Activated naive CD4-positive, alpha-beta T cell treated with anti-CD3 and anti-CD28 coated beads, Interleukin-2, amount 50 U/mL, for 72 hours (primary cell): Measurements from ENCODE around the gene PGF. TPM values are rescaled to one million over a fixed set of nuclear protein-coding genes. Genes with fewer than 3 reads are reported as not detected.

Source experiments
- ATAC-seq, 2 donors: fragments of 150-1000 bp; cut with Tn5 transposase; 2 replicates each; pipeline ENCODE4 v1.10.0; 2021; ENCODE audit warnings: mild to moderate bottlenecking in 2 of 2, moderate library complexity in 2 of 2
- DNase-seq, 2 donors: peaks; one replicate each; pipeline ENCODE4 v3.0.0; 2021 to 2022; ENCODE audit warnings: low spot score in 2 of 2
- H3K27ac Mint-ChIP-seq, 2 donors: one replicate each; pipeline ENCODE4 v1.8.0; 2022; ENCODE audit warnings: mild to moderate bottlenecking in 2 of 2, mixed read lengths in 2 of 2
- H3K36me3 Mint-ChIP-seq, 2 donors: one replicate each; pipeline ENCODE4 v1.8.0; 2022; ENCODE audit warnings: mixed read lengths in 2 of 2
- H3K9me3 Mint-ChIP-seq, 2 donors: one replicate each; pipeline ENCODE4 v1.8.0; 2022; ENCODE audit warnings: mixed read lengths in 2 of 2
- total RNA-seq, 2 donors: library from RNA; stranded (reverse); gene quantifications; one replicate each; pipeline ENCODE4 v1.2.3, GENCODE V29; 2022

Gene PGF
- total RNA-seq, 2 donors from 2014 or later = 0.46 TPM; not detected in 1

DNA sequence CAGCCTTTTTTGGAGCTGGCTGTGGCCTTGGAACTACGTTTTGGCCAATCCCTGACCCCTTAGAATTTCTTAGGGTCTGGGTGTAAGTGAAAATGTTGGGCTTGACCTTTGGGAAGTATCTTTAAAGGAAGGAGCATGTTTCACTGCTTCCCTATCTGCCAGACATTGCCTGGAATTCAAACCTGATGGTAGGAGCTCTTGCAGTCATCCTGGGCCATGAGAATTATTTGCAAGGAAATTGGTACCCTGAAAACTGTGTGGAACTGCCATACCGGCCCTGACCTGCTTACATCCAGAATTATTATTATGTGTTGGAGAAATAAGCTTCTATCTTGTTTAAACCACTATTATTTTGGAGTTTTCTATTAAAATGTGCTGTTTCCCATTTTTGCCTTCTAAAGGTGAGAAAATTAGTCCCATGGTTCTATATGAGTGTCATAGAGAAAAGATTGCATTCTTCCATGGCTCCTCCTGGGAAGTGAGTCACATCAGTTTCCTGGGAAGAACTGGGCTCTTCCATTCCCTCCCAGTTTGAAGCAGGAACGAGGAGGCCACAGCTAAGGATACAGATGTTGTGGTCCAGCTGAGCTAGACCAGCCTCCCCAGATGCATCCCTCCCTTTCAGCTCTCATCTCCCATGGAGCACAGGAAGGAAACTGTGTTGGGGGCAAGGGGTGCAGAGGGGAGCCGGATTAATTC lies 9.5 kb upstream of the PGF start:
- Mint-ChIP-seq H3K9me3 (no peaks in the 10 kb centered on the region), H3K36me3 (no peaks in the 10 kb centered on the region), H3K27ac (no peak overlapping the region)
- ATAC-seq = no peak
- DNase-seq = no peak

DNA sequence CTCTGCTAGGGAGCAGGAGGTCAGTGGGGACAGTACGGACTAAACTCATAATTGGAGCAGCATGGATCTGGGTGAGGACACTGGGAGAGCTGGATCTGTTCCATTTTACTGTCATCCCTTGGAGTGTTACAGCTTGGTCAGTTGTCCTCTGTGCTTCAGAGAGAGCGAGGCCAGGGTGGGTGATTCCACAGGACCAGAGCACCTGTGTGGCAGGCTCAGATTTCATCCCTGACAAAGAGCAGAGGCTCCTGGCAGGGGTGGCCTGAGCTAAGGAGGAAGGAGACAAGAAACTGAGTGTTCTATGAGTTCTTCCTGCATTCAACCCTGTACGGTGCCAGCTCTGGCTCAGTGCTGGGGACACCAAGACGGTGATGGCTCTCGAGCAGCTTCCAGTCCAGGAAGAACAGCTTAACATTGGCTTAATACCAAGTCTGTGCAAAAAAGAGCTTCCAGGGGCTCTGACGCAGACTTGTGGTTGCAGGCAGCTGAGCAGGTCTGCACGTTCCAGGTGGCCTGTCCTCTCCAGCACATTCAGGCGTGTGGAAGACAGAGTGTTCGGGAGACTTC lies 8.4 kb upstream of the PGF start:
- Mint-ChIP-seq H3K27ac (peak overlapping the region in 1 of 2 donors; percentile 61), H3K9me3 (no peaks in the 10 kb centered on the region), H3K36me3 (no peaks in the 10 kb centered on the region)
- DNase-seq (no peak), ATAC-seq (no peak)

DNA sequence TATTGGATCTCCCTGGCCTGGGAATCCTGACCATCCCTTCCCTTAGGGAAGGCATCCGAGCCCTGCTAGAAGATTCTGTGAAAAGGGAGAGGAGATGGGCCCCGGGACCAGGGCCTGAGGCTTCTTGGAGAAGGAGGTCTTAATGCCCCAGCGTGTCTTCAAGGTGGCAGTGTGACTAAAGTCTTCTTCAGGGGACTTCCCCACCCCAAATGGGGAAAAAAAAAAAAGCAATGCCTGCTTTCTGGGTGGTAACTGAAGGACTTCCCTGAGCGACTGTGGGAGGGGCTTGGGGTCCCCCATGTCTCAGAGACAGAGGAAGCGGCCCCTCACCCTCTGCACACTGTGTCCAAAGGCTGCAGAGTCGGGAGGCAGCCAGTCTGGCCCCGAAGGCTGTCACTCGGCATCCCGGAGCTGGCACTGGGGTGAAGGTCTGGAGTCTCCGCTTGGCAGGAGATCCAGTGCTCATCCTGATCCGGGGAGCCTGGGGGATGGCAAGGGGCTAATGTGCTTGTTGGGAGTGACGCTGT lies 7.8 kb upstream of the PGF start:
- ATAC-seq = no peak
- Mint-ChIP-seq H3K27ac (peak overlapping the region in 1 of 2 donors; percentile 61), H3K36me3 (no peaks in the 10 kb centered on the region), H3K9me3 (no peaks in the 10 kb centered on the region)
- DNase-seq = no peak

DNA sequence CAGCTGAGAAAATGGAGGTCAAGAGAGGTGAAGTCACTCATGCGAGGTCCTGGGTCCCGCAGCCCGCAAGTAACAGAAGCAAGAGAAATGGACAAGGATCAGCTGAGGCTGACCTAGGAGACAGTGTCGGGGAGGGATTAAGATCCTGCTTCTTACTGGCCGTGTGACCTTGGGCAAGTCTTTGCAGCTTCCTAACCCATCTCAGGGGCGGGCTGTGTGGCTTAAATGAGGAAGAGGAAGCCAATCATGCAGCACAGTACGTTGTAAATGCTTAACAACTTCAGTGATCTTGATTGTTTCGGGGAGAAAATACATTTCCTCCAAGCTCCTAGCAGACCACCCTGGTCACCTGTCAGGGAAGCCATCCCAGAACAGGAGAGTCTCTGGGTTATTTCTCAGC lies 7.1 kb upstream of the PGF start:
- no peaks in the 10 kb centered on the region for H3K9me3 Mint-ChIP-seq
- H3K36me3 Mint-ChIP-seq = no peaks in the 10 kb centered on the region
- no peak overlapping the region for H3K27ac Mint-ChIP-seq
- DNase-seq (no peak), ATAC-seq (no peak)

DNA sequence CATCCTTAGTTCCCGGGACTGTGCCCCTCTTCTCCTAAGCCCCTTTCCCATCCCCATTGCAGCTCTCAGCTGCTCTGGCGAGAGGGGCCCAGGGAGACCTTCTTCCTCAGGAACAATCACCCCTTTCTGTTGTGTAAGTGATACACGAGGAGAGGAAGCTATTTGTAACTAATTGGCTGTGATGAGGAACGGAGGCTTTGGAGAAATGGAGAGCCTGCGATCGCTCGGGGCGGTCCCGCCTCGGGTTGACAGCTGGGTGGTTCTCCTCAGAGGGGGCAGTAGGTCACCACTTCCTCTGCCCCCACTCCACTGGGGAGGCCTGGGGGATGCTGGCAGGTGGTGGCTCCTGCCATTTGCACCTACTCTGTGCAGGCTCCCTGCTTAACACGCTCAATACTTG lies 6.6 kb upstream of the PGF start:
- no peak for ATAC-seq
- Mint-ChIP-seq H3K9me3 (no peaks in the 10 kb centered on the region), H3K27ac (no peak overlapping the region), H3K36me3 (no peaks in the 10 kb centered on the region)
- no peak for DNase-seq

DNA sequence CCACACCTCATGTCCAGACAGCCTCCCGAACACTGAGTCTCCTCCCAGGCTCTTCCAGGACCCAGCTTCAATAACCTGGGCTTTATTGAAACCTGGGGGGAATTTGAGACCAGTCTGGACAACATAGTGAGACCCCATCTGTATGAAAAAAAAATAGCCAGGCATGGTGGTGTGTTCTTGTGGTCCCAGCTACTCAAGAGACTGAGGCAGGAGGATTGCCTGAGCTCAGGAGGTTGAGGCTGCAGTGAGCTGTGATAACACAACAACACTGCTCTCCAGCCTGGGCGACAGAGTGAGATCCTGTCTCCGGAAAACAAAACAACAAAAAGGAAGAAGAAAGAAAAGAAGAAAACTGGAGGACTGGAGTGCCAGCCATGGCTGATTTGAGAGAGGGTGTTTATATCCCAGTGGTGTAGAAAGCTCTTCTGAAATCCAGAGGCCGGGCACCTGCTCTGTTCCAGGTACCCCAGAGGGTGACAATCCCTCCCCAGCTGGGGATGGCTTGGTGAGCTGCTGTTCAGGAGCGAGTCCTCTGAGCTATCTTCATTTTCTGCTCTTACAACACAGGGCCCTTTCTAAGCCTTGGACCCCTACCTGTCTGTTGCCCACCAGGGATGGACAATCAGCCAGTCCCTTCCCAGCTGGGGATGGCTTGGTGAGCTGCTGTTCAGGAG lies 6.0 kb upstream of the PGF start:
- ATAC-seq = no peak
- Mint-ChIP-seq H3K36me3 (no peaks in the 10 kb centered on the region), H3K27ac (no peak overlapping the region), H3K9me3 (no peaks in the 10 kb centered on the region)
- DNase-seq = no peak

DNA sequence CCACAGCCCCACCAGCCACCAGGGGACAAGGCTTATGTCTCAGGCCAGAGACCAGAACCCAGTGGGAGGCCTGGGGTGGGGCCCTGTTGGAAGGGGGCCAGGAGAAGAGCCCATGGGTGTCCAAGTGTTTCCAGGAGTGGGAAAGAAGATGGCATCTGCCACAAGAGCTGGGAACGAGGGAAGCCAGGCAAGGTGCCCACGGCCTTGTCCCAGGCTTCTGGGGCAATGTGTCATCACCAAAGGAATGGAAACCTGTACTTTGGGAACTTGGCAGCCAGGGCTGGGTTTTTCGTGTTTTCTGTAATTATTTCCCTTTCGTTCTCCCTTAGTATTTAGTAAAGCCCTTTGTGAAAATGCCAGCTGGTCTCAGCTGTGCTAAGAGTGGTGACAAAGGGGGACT lies 5.3 kb upstream of the PGF start:
- no peaks in the 10 kb centered on the region for H3K36me3 Mint-ChIP-seq
- DNase-seq (no peak), ATAC-seq (no peak)
- no peaks in the 10 kb centered on the region for H3K9me3 Mint-ChIP-seq
- no peak overlapping the region for H3K27ac Mint-ChIP-seq

DNA sequence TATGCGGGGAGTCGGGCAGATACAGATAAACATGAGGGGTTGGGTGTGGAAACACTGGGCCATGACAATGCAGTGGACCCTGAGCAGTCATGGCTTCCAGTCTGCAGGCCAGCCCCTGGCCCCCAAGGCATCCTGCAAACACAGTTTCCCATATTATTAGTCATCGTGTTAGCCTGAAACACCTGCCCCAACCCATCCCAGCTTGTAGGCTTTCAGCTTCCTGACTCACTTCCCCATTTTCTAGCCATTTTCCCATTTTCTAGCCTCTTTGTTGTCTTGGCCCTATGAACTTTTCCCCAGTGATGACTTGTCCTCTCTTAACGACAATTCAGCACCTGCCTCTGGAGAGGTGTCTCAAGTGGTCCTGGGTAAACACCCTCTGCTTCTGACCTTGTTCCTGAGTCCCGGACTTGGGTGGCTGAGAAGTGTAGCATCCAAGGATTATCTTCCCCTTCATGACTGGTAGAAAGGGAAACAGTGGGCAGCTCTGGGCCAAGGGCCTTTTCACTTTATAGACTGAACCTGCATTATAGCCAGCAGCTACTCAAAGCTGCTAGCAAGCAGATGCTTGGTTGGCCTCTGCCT lies 4.3 kb upstream of the PGF start:
- DNase-seq (no peak), ATAC-seq (no peak)
- Mint-ChIP-seq H3K27ac (no peak overlapping the region), H3K9me3 (no peaks in the 10 kb centered on the region), H3K36me3 (no peaks in the 10 kb centered on the region)

DNA sequence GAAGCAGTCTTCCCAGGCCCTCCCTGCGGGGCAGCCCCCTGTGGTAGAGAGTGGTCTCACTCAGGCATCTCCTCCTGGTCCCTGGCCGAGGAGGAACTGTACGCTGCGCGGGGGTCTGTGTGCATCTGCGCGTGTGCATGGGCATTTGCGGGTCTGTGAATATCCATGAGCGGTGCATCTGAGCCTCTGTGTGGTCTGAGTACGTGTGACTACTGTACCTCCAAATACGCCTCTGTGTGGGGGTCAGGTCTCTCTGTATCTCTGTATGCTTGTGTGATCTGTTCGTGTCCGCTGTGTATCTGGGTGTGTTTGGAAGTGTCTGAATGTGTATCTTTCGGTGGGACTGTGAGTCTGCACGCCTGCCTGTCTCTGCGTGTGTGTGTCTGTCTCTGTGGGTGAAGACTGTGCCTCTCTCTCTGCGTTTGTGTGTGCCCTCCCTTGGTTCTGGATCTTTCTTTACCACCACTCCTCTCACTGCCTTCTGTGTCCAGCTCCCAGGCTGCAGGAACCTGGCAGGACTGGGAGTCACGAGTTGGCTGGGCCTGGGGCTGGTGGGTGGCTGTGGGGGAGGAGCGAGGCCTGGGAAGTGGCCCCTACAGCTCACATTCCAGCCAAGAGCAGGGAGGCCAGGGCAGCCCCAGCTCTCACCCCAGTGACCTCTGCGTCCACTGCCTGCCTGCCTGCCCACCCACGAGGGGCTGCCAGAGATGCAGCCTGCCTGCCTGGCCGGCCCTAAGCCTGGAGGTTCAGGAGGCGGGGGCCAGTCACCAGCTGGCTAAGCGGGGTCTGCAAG lies 1.1 kb upstream of the PGF start:
- H3K36me3 Mint-ChIP-seq = no peaks in the 10 kb centered on the region
- no peak for DNase-seq
- ATAC-seq = no peak
- H3K9me3 Mint-ChIP-seq = no peaks in the 10 kb centered on the region
- H3K27ac Mint-ChIP-seq = no peak overlapping the region

DNA sequence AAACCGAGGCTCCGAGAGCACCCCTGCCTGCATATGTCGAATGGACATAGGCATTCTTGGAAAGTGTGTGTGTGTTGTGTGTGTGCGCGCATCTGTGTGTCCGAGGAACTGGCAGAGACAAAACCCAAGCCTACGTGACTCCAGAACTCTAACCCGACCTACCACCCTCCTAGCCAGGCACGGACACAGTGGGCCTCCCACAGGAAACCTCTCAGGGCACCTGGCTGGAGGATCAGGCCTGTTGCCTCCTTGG lies 556 bp upstream of the PGF start:
- Mint-ChIP-seq H3K36me3 (no peaks in the 10 kb centered on the region), H3K9me3 (no peaks in the 10 kb centered on the region), H3K27ac (no peak overlapping the region)
- DNase-seq (no peak), ATAC-seq (no peak)

DNA sequence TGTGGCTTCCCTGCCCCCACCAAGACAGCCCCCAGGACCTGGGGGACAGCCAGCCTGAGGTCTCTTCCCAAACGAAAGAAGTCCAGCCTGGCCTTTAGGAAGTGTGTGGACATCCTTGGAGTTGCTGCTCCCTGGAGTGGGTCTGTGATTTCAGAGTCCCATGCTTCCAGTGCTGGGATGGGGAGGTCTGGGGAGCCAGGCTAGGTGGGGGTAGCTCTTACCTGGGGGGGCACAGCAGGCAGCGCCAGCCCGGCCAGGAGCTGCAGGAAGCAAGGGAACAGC lies 509 bp downstream of the PGF start:
- H3K9me3 Mint-ChIP-seq = no peaks in the 10 kb centered on the region
- ATAC-seq = no peak
- no peak for DNase-seq
- no peak overlapping the region for H3K27ac Mint-ChIP-seq
- H3K36me3 Mint-ChIP-seq = no peaks in the 10 kb centered on the region

DNA sequence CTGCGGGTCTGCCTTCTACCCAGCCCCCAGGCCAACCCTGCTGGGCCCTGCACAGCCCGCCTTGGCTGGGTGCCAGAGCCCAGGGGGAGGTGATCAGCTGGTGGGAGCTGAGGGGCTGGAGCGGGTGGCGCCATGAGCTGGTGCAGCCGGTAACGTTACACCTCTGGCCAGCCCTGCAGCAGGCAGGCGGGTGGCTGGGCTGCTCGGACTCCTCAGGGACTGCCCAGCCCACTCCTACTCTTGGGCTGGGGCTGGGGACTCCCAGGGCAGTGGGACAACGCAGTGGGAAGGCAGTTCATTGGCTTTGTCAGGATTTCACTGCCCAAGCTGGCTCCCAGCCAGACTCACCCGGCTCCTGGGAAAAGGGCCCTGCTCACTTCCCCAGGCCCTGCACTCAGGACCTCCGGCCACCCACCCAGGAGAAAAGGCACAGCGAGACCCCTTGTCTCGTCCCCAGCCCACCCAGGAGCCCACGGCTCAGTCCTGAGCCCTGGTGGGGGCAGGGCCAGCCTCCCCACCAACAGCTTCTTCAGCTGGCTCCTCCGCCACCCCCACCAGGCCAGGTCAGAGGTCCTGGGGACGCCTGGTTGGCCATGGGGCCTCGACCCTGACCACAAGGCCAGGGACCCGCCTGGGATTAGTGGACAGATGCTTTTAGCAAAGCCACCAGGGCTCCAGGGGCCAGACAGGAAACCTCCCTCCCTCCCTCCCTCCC lies 1.0 kb downstream of the PGF start:
- no peak for DNase-seq
- H3K27ac Mint-ChIP-seq = no peak overlapping the region
- no peaks in the 10 kb centered on the region for H3K9me3 Mint-ChIP-seq
- H3K36me3 Mint-ChIP-seq = no peaks in the 10 kb centered on the region
- no peak for ATAC-seq

DNA sequence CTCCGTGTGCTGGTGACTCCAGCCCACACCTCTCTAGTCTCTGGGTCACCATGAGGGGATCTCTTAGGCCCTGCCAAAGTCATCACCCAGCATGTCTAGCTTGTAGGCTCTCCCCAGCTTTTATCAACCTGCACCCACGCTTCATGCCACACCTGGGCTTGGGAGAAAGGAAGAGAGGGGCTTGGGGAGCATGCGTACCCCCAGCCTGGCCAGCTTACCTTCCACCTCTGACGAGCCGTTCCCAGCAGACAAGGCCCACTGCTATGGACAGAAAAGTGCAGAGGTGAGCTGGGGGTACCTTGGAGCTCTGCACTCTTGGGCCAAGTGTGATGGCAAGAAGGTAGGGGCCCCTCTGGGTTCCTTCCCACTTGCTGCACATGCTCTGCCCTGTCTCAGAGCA lies 1.7 kb downstream of the PGF start:
- no peak for DNase-seq
- no peak for ATAC-seq
- H3K36me3 Mint-ChIP-seq = no peaks in the 10 kb centered on the region
- H3K9me3 Mint-ChIP-seq = no peaks in the 10 kb centered on the region
- H3K27ac Mint-ChIP-seq = no peak overlapping the region

DNA sequence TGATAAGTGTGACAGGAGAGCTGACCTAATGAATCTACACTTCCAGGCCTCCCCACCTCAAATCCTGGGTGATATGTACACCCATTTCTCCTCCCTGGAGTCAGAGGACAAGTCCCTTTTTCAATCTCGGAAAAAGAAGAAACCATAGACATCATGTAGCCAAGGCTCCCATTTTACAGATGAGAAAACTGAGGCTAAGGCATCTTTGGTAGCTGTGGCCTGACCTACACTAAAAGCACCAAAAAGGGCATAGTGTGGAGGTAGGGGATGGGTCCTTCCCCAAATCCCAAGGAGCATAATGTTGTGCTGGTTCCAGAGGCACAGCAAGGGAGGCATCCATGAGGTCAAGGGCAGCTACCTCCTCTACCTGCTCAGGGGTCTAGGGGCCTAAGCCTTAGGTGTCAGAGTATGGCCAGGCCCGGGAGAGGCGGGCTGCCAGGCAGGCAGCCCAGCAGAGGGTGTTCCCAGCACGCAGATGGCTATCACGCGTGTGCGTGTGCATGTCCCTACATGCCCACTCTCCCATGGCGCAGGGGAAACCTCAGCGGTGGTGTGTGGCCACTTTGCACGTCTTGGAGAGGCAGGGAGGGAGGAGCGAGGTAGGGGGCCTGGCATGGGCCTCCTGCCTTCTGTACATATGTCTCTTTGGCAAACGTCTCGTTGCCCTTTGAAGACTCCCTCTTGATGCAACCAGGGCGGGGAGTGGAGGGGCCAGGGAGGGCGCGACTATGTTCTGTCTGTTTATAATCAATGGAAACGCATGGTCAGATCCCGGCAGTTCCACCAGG lies 2.5 kb downstream of the PGF start:
- ATAC-seq (no peak), DNase-seq (no peak)
- Mint-ChIP-seq H3K27ac (no peak overlapping the region), H3K9me3 (no peaks in the 10 kb centered on the region), H3K36me3 (no peaks in the 10 kb centered on the region)

DNA sequence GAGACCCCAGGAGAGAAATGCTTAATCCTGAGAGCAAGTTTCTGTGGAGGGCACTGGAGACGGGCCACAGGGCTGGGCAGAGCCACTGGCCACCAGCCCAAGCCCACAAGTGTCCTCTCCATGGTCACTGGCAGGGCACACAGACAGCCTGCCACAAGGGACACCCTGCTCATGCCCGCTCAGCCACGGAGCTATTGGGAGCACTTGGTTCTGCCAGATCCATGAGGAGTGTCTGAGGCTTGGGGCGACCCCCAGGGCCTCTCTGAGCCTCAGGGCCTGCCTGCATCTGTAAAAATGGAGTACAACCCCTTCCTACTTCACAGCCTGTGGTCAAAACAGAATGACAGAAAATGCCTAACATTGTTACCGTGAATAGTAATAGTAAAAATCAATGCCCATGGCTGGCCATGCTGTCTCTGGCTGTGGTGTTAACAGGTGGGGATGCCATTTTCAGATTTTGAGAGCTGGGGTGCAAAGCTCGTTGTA lies 3.2 kb downstream of the PGF start:
- H3K9me3 Mint-ChIP-seq = no peaks in the 10 kb centered on the region
- ATAC-seq (no peak), DNase-seq (no peak)
- no peaks in the 10 kb centered on the region for H3K36me3 Mint-ChIP-seq
- H3K27ac Mint-ChIP-seq = no peak overlapping the region
